ENCODE measurements around the gene GHRL.
"Not testable (repeated sequence)": the region's sequence is repeated elsewhere in the genome, so short reads cannot be mapped to it uniquely, and the experiment has no call there.

Gene GHRL

GRCh38 chr3:10299679-10300078, 6.9 kb upstream of the GHRL start:
- Histone ChIP-seq H3K27me3 (ENCODE audit: insufficient read depth, low read depth) (no peaks in the 10 kb centered on the region), H4K20me1 (ENCODE audit: insufficient read depth) (no peaks in the 10 kb centered on the region), H3K4me3 (IDR thresholded peaks at IDR 0.05; ENCODE audit: insufficient read depth, low read depth, low read length) (no peak overlapping the region), H3K9ac (no peak overlapping the region), H3K79me2 (ENCODE audit: insufficient read depth, low read depth) (no peaks in the 10 kb centered on the region), H3K4me1 (ENCODE audit: low read depth, poor library complexity, severe bottlenecking) (peaks cover 13% of the 10 kb centered on the region), H3K27ac (no peak overlapping the region), H3K36me3 (ENCODE audit: insufficient read depth) (no peaks in the 10 kb centered on the region), H2AFZ (ENCODE audit: low read depth) (no peak overlapping the region), H3K4me2 (no peak overlapping the region)
- TF ChIP-seq, protein P1, sequence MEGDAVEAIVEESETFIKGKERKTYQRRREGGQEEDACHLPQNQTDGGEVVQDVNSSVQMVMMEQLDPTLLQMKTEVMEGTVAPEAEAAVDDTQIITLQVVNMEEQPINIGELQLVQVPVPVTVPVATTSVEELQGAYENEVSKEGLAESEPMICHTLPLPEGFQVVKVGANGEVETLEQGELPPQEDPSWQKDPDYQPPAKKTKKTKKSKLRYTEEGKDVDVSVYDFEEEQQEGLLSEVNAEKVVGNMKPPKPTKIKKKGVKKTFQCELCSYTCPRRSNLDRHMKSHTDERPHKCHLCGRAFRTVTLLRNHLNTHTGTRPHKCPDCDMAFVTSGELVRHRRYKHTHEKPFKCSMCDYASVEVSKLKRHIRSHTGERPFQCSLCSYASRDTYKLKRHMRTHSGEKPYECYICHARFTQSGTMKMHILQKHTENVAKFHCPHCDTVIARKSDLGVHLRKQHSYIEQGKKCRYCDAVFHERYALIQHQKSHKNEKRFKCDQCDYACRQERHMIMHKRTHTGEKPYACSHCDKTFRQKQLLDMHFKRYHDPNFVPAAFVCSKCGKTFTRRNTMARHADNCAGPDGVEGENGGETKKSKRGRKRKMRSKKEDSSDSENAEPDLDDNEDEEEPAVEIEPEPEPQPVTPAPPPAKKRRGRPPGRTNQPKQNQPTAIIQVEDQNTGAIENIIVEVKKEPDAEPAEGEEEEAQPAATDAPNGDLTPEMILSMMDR (conservative IDR thresholded peaks at IDR 0.05; ENCODE audit: low read depth, low read length) = no peak

DNA sequence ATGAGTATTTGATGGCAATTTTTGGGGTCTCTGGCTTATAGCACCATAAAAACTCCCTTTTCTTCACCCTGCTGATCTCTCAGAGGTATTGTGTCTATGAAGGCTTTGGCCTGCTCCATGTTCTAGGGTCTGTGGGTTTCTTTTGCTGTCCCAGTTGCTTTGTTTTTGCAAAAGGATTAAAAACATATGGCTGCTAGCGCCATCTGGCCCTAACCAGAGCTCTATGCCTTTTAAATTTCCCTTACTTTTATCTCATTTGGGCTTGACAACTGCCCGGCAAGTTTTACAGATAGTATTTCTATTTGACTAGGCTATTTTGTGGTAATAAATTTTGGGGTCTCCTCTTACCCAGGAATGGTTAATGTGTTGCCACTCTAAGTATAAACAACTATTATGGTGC, 6.4 kb upstream of the GHRL start:
- H3K79me2 ChIP-seq (ENCODE audit: insufficient read depth, low read depth) = no peaks in the 10 kb centered on the region

GRCh38 chr3:10298064-10298463, 5.3 kb upstream of the GHRL start:
- not testable (repeated sequence) for H4K20me1 ChIP-seq (ENCODE audit: insufficient read depth); H3K36me3 ChIP-seq (ENCODE audit: insufficient read depth); H3K27me3 ChIP-seq (ENCODE audit: insufficient read depth, low read depth); H3K4me3 ChIP-seq (IDR thresholded peaks at IDR 0.05; ENCODE audit: insufficient read depth, low read depth, low read length); H3K4me2 ChIP-seq; H3K9ac ChIP-seq; H3K79me2 ChIP-seq (ENCODE audit: insufficient read depth, low read depth); H3K27ac ChIP-seq; H2AFZ ChIP-seq (ENCODE audit: low read depth)
- H3K4me1 ChIP-seq (ENCODE audit: low read depth, poor library complexity, severe bottlenecking) = peaks cover 13% of the 10 kb centered on the region

More for the DNA sequence above, 6.4 kb upstream of the GHRL start:
- Histone ChIP-seq H3K9ac (no peak overlapping the region), H3K4me2 (no peak overlapping the region), H3K4me3 (IDR thresholded peaks at IDR 0.05; ENCODE audit: insufficient read depth, low read depth, low read length) (no peak overlapping the region), H3K27me3 (ENCODE audit: insufficient read depth, low read depth) (no peaks in the 10 kb centered on the region), H3K36me3 (ENCODE audit: insufficient read depth) (no peaks in the 10 kb centered on the region), H4K20me1 (ENCODE audit: insufficient read depth) (no peaks in the 10 kb centered on the region), H3K4me1 (ENCODE audit: low read depth, poor library complexity, severe bottlenecking) (peaks cover 13% of the 10 kb centered on the region), H2AFZ (ENCODE audit: low read depth) (no peak overlapping the region), H3K27ac (no peak overlapping the region)
- TF ChIP-seq, protein P1 (conservative IDR thresholded peaks at IDR 0.05; ENCODE audit: low read depth, low read length) = no peak

DNA sequence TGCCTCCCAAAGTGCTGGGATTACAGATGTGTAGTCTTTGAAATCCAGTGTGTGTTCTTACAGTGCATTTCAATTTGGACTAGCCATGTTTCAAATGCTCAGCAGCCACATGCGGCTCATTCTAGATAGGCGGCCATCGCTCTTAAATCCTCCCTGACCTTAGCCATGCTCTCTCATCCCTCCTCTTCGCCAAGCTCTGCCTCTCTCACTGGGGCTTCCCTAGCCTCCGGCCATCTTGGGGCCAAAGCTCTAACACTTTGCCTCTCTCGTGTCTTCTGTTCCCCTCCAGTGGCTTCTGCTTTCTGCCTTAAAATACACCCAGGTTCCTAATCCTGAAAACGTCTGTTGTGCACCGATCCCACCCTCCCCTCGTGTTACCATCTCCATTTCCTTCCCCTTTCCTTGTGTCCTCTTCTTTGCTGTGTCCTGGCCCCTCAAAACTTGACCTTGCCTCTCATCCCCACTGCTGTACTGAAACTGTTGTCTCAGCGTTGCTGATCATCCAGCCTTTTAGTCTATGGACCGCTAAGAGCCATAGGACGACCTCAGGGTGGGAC, 1.4 kb upstream of the GHRL start:
- no peaks in the 10 kb centered on the region for H3K36me3 ChIP-seq (ENCODE audit: insufficient read depth)
- no peak overlapping the region for H2AFZ ChIP-seq (ENCODE audit: low read depth)
- TF ChIP-seq, protein P1 (conservative IDR thresholded peaks at IDR 0.05; ENCODE audit: low read depth, low read length) = no peak
- no peak overlapping the region for H3K4me3 ChIP-seq (IDR thresholded peaks at IDR 0.05; ENCODE audit: insufficient read depth, low read depth, low read length)
- H3K4me2 ChIP-seq = no peak overlapping the region
- H3K27ac ChIP-seq = no peak overlapping the region
- H3K9ac ChIP-seq = no peak overlapping the region
- no peaks in the 10 kb centered on the region for H4K20me1 ChIP-seq (ENCODE audit: insufficient read depth)
- H3K27me3 ChIP-seq (ENCODE audit: insufficient read depth, low read depth) = no peaks in the 10 kb centered on the region
- no peaks in the 10 kb centered on the region for H3K79me2 ChIP-seq (ENCODE audit: insufficient read depth, low read depth)
- peaks cover 4% of the 10 kb centered on the region for H3K4me1 ChIP-seq (ENCODE audit: low read depth, poor library complexity, severe bottlenecking)

DNA sequence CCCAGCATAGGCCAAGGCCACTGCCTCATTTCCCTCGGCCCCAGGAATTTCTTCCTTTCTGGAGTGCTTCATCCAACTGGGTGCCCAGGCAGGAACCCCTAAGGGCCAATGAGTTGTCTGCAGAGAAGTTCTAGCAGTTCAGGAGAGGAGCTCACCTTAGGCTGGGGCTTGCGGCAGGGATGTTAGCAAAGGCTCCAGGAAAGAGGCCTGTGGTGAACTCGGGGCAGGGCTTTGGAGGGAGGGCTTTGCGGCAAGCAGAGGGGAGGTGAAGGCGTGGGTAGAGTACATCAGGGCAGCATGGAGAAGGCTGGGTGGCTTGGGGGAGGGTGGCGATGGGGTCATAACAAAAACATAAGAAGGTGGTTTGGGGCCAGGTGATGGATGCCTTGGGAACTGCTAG, 1.1 kb downstream of the GHRL start:
- Histone ChIP-seq H3K27ac (no peak overlapping the region), H3K27me3 (ENCODE audit: insufficient read depth, low read depth) (no peaks in the 10 kb centered on the region), H3K36me3 (ENCODE audit: insufficient read depth) (no peaks in the 10 kb centered on the region), H3K4me1 (ENCODE audit: low read depth, poor library complexity, severe bottlenecking) (peaks cover 11% of the 10 kb centered on the region), H3K9ac (no peak overlapping the region), H3K4me2 (no peak overlapping the region), H2AFZ (ENCODE audit: low read depth) (no peak overlapping the region), H4K20me1 (ENCODE audit: insufficient read depth) (no peaks in the 10 kb centered on the region), H3K4me3 (IDR thresholded peaks at IDR 0.05; ENCODE audit: insufficient read depth, low read depth, low read length) (no peak overlapping the region), H3K79me2 (ENCODE audit: insufficient read depth, low read depth) (no peaks in the 10 kb centered on the region)
- TF ChIP-seq, protein P1 (conservative IDR thresholded peaks at IDR 0.05; ENCODE audit: low read depth, low read length) = no peak

Data from KMS-11 (cell line).